ENCODE results near the gene POU2F1.

Gene POU2F1

DNA sequence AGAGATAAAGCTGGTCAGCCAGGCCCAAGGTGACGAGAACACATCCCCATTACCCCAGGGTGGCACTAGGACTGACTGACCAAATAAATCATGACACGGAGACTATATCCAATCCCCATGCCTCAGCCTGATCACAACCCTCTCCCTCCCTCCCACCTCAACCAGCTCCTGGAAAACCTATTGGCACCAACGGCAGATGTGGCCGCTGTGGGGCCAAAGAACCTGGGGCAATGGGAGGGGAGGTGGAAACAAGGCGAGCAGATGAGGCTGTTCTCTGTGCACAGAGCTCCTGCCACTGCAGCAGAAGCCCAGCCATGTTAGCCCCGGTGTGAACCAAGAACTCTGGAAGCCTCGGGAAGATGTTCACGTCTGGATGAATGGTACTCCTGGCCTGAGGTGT lies 220.1 kb downstream of the POU2F1 start:
- Histone ChIP-seq H3K36me3 (ENCODE audit: control insufficient read depth, insufficient read depth, low read length) (no peaks in the 10 kb centered on the region), H3K4me3 (replicated peaks; ENCODE audit: low read depth, low read length) (no peak overlapping the region), H3K27me3 (replicated peaks; ENCODE audit: control insufficient read depth, insufficient read depth, low read length) (no peaks in the 10 kb centered on the region)
- no peak for TF ChIP-seq CTCF (IDR thresholded peaks at IDR 0.05; ENCODE audit: insufficient read depth, low read length, poor library complexity, severe bottlenecking)
- no peak for DNase-seq (ENCODE audit: extremely low read depth, insufficient read length)

GRCh38 chr1:167441222-167441621 lies 220.5 kb downstream of the POU2F1 start:
- H3K4me3 ChIP-seq (replicated peaks; ENCODE audit: low read depth, low read length): no peak overlapping the region
- H3K27me3 ChIP-seq (replicated peaks; ENCODE audit: control insufficient read depth, insufficient read depth, low read length): no peaks in the 10 kb centered on the region
- TF ChIP-seq CTCF (IDR thresholded peaks at IDR 0.05; ENCODE audit: insufficient read depth, low read length, poor library complexity, severe bottlenecking): no peak
- no peak for DNase-seq (ENCODE audit: extremely low read depth, insufficient read length)
- no peaks in the 10 kb centered on the region for H3K36me3 ChIP-seq (ENCODE audit: control insufficient read depth, insufficient read depth, low read length)

GRCh38 chr1:167442142-167442848 lies 221.6 kb downstream of the POU2F1 start:
- TF ChIP-seq CTCF (IDR thresholded peaks at IDR 0.05; ENCODE audit: insufficient read depth, low read length, poor library complexity, severe bottlenecking): peak; percentile 92
- DNase-seq (ENCODE audit: extremely low read depth, insufficient read length): peak; percentile 55
- H3K4me3 ChIP-seq (replicated peaks; ENCODE audit: low read depth, low read length): no peak overlapping the region
- no peaks in the 10 kb centered on the region for H3K27me3 ChIP-seq (replicated peaks; ENCODE audit: control insufficient read depth, insufficient read depth, low read length)
- H3K36me3 ChIP-seq (ENCODE audit: control insufficient read depth, insufficient read depth, low read length): no peaks in the 10 kb centered on the region

- H3K36me3 ChIP-seq (ENCODE audit: control insufficient read depth, insufficient read depth, low read length): no peaks in the 10 kb centered on the region
- no peak for DNase-seq (ENCODE audit: extremely low read depth, insufficient read length)
- no peaks in the 10 kb centered on the region for H3K27me3 ChIP-seq (replicated peaks; ENCODE audit: control insufficient read depth, insufficient read depth, low read length)
- TF ChIP-seq CTCF (IDR thresholded peaks at IDR 0.05; ENCODE audit: insufficient read depth, low read length, poor library complexity, severe bottlenecking): no peak
- H3K4me3 ChIP-seq (replicated peaks; ENCODE audit: low read depth, low read length): no peak overlapping the region
Observed at GRCh38 chr1:167442854-167443565, 222.3 kb downstream of the POU2F1 start.

DNA sequence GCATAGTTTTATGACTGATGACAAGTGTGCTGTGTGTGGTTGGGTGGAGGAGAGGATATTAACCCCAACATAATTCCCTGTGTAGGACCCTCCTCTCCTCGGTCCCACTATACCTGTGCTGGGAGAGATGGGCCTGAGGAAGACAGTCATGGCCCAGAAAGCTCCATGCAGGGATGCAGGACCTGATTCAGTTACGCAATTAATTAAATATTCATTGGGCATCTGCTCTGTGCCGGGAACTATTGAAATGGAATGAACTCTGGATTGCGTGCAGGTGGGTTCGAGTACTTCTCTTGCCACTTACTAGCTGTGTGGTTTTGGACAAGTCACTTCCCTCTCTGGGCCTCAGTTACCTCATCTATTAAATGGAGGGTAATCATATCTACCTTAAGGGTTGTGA lies 223.1 kb downstream of the POU2F1 start:
- H3K36me3 ChIP-seq (ENCODE audit: control insufficient read depth, insufficient read depth, low read length): no peaks in the 10 kb centered on the region

More for the DNA sequence above, 223.1 kb downstream of the POU2F1 start:
- DNase-seq (ENCODE audit: extremely low read depth, insufficient read length): no peak
- no peak overlapping the region for H3K4me3 ChIP-seq (replicated peaks; ENCODE audit: low read depth, low read length)
- no peaks in the 10 kb centered on the region for H3K27me3 ChIP-seq (replicated peaks; ENCODE audit: control insufficient read depth, insufficient read depth, low read length)
- no peak for TF ChIP-seq CTCF (IDR thresholded peaks at IDR 0.05; ENCODE audit: insufficient read depth, low read length, poor library complexity, severe bottlenecking)
